WTC11 (cell line): Measurements from ENCODE around the gene MAPK14. TPM values are rescaled to one million over a fixed set of nuclear protein-coding genes. Genes with fewer than 3 reads are reported as not detected.

Source experiments
- ATAC-seq: fragments of 200-7000 bp; cut with Tn5 transposase; 2 replicates; pipeline ENCODE4 v1.10.0; 2021; ENCODE audit warnings: mild to moderate bottlenecking, moderate library complexity
- CTCF ChIA-PET: fragments of 300-600 bp; sonication (Branson Sonifier 250); formaldehyde crosslinking; loops from one replicate; lab custom pipeline; 2021; ENCODE audit warnings: antibody characterized with exemption; lab: Charles Lee
- POLR2A ChIA-PET: fragments of 350-600 bp; sonication (Branson Sonifier 250); formaldehyde crosslinking; loops from one replicate; lab custom pipeline; 2021; ENCODE audit warnings: antibody characterized with exemption; lab: Charles Lee
- DNase-seq: peaks from one replicate; pipeline ENCODE4 v3.0.0; 2021; ENCODE audit warnings: low spot score
- H3K27ac Mint-ChIP-seq: 2 replicates; pipeline ENCODE4 v1.8.0; 2021; ENCODE audit warnings: mixed read lengths
- H3K27me3 Mint-ChIP-seq: 2 replicates; pipeline ENCODE4 v1.8.0; 2021; ENCODE audit warnings: low read depth, mild to moderate bottlenecking, moderate library complexity, mixed read lengths
- H3K36me3 Mint-ChIP-seq: 2 replicates; pipeline ENCODE4 v1.8.0; 2021; ENCODE audit warnings: mixed read lengths
- H3K4me1 Mint-ChIP-seq: 2 replicates; pipeline ENCODE4 v1.8.0; 2022; ENCODE audit warnings: mixed read lengths
- H3K4me3 Mint-ChIP-seq: 2 replicates; pipeline ENCODE4 v1.8.0; 2021; ENCODE audit warnings: mild to moderate bottlenecking, moderate library complexity, mixed read lengths
- H3K9me3 Mint-ChIP-seq: 2 replicates; pipeline ENCODE4 v1.8.0; 2021; ENCODE audit warnings: mixed read lengths
- AR ChIP-seq: fragments of 250-450 bp; sonication (Bioruptor Pico); IDR thresholded peaks from 2 replicates; pipeline ENCODE4 v1.9.0; 2021; ENCODE audit warnings: mild to moderate bottlenecking
- ARID4B ChIP-seq: sonication (generic); formaldehyde crosslinking; IDR thresholded peaks from 2 replicates; pipeline ENCODE4 v1.8.0; 2023; ENCODE audit warnings: missing genetic modification reagents, mild to moderate bottlenecking, borderline replicate concordance
- CREB1 ChIP-seq: sonication (generic); formaldehyde crosslinking; IDR thresholded peaks from 2 replicates; pipeline ENCODE4 v1.8.0; 2023; ENCODE audit warnings: mild to moderate bottlenecking, missing genetic modification reagents
- CREM ChIP-seq: sonication (generic); formaldehyde crosslinking; IDR thresholded peaks from 2 replicates; pipeline ENCODE4 v1.8.1; 2022; ENCODE audit warnings: mild to moderate bottlenecking, missing genetic modification reagents, moderate library complexity
- E2F1 ChIP-seq: sonication (generic); formaldehyde crosslinking; IDR thresholded peaks from 2 replicates; pipeline ENCODE4 v1.8.0; 2022; ENCODE audit warnings: mild to moderate bottlenecking, missing genetic modification reagents
- E2F5 ChIP-seq: sonication (generic); formaldehyde crosslinking; IDR thresholded peaks from 2 replicates; pipeline ENCODE4 v1.8.1; 2022; ENCODE audit warnings: mild to moderate bottlenecking, moderate library complexity, missing genetic modification reagents
- EMX1 ChIP-seq: fragments of 250-450 bp; sonication (Bioruptor Pico); IDR thresholded peaks from 2 replicates; pipeline ENCODE4 v1.8.0; 2021; ENCODE audit warnings: mild to moderate bottlenecking
- FOXJ3 ChIP-seq: sonication (generic); formaldehyde crosslinking; IDR thresholded peaks from 2 replicates; pipeline ENCODE4 v1.9.0; 2021; ENCODE audit warnings: missing genetic modification reagents, mild to moderate bottlenecking, borderline replicate concordance
- GRHL2 ChIP-seq: fragments of 250-450 bp; sonication (Bioruptor Pico); IDR thresholded peaks from 2 replicates; pipeline ENCODE4 v1.8.0; 2022; ENCODE audit warnings: mild to moderate bottlenecking, moderate library complexity; ENCODE audit not compliant: insufficient replicate concordance, severe bottlenecking
- HMGXB4 ChIP-seq: sonication (generic); formaldehyde crosslinking; IDR thresholded peaks from 2 replicates; pipeline ENCODE4 v1.8.1; 2023; ENCODE audit warnings: mild to moderate bottlenecking, moderate library complexity, missing genetic modification reagents
- JAZF1 ChIP-seq: fragments of 250-450 bp; sonication (Bioruptor Pico); IDR thresholded peaks from 2 replicates; pipeline ENCODE4 v1.9.0; 2021; ENCODE audit warnings: moderate library complexity, mild to moderate bottlenecking, inconsistent platforms
- MAX ChIP-seq: sonication (generic); formaldehyde crosslinking; IDR thresholded peaks from 2 replicates; pipeline ENCODE4 v1.8.0; 2022; ENCODE audit warnings: mild to moderate bottlenecking, missing genetic modification reagents
- PRRX2 ChIP-seq: fragments of 250-450 bp; sonication (Bioruptor Pico); IDR thresholded peaks from 2 replicates; pipeline ENCODE4 v1.8.0; 2021; ENCODE audit warnings: mild to moderate bottlenecking
- RELA ChIP-seq: sonication (generic); formaldehyde crosslinking; IDR thresholded peaks from 2 replicates; pipeline ENCODE4 v1.8.1; 2022; ENCODE audit warnings: missing genetic modification reagents, mild to moderate bottlenecking, borderline replicate concordance
- TP53 ChIP-seq: sonication (generic); formaldehyde crosslinking; IDR thresholded peaks from 2 replicates; pipeline ENCODE4 v1.8.1; 2023; ENCODE audit warnings: mild to moderate bottlenecking, missing genetic modification reagents
- ZNF281 ChIP-seq: sonication (generic); formaldehyde crosslinking; IDR thresholded peaks from 2 replicates; pipeline ENCODE4 v1.8.0; 2023; ENCODE audit warnings: mild to moderate bottlenecking, missing genetic modification reagents
- total RNA-seq: library from RNA; stranded (reverse); gene quantifications from 3 replicates; pipeline ENCODE4 v1.2.3, GENCODE V29; 2021

The MAPK14 gene
- total RNA-seq, 1 experiment from 2014 or later, result 34.0 TPM

GRCh38 chr6:36130667-36131510, 103.3 kb downstream of the MAPK14 start:
- ATAC-seq, result peak; percentile 33
- POLR2A ChIA-PET, result interaction anchor here (0.8 to 1.2 kb wide), 4 partner anchors 8 to 67 kb away, joined by 3 read pairs; no protein-coding TSS in a partner anchor
- H3K36me3 Mint-ChIP-seq, result no peaks in the 10 kb centered on the region
- no peak; the same call in 1 of the 2 replicates for TF ChIP-seq HMGXB4
- TF ChIP-seq JAZF1, result no peak
- no peak for TF ChIP-seq ZNF281 (CRISPR knock-in tag)
- TF ChIP-seq MAX (CRISPR knock-in tag), result peak; percentile 26; the same call in 1 of the 2 replicates
- TF ChIP-seq, all 79 proteins: peak for 1
- DNase-seq, result peak; percentile 43
- CTCF ChIA-PET, result interaction anchor here (0.5 to 3.1 kb wide), 12 partner anchors 9 to 230 kb away, joined by 3 to 42 read pairs (median 4); no protein-coding TSS in a partner anchor
- Mint-ChIP-seq H3K27me3 (peaks cover 10% of the 10 kb centered on the region), H3K4me1 (peaks cover 32% of the 10 kb centered on the region), H3K27ac (no peak overlapping the region), H3K9me3 (no peaks in the 10 kb centered on the region), H3K4me3 (peak overlapping the region; percentile 63)

- H3K9me3 Mint-ChIP-seq, result no peaks in the 10 kb centered on the region
- ATAC-seq, result no peak
- no peak for TF ChIP-seq EMX1 (CRISPR knock-in tag)
- TF ChIP-seq FOXJ3 (CRISPR knock-in tag), result no peak
- TF ChIP-seq CREM, result no peak
- no peak for TF ChIP-seq GRHL2 (CRISPR knock-in tag)
- no peak for TF ChIP-seq JAZF1
- no peak for TF ChIP-seq E2F5 (CRISPR knock-in tag)
- no peak for TF ChIP-seq CREB1 (CRISPR knock-in tag)
- TF ChIP-seq AR (CRISPR knock-in tag), result no peak
- no peak for TF ChIP-seq RELA (CRISPR knock-in tag)
- no peak for TF ChIP-seq PRRX2 (CRISPR knock-in tag)
- no peak for TF ChIP-seq ARID4B (CRISPR knock-in tag)
- no peak for TF ChIP-seq TP53 (CRISPR knock-in tag)
- TF ChIP-seq E2F1, result no peak
- H3K27me3 Mint-ChIP-seq, result peaks cover 10% of the 10 kb centered on the region
- peaks cover 32% of the 10 kb centered on the region for H3K4me1 Mint-ChIP-seq
- H3K27ac Mint-ChIP-seq, result no peak overlapping the region
- H3K36me3 Mint-ChIP-seq, result no peaks in the 10 kb centered on the region
- H3K4me3 Mint-ChIP-seq, result peak overlapping the region; percentile 36
- ChIA-PET CTCF (interaction anchor here (0.8 to 3.1 kb wide), 9 partner anchors 8 to 229 kb away, joined by 3 to 42 read pairs (median 5); no protein-coding TSS in a partner anchor), POLR2A (interaction anchor here (1.0 to 1.2 kb wide), 3 partner anchors 8 to 16 kb away, joined by 3 read pairs; no protein-coding TSS in a partner anchor)
- DNase-seq, result no peak
Measured at GRCh38 chr6:36131511-36132245, 104.1 kb downstream of the MAPK14 start.
